ENCODE results near the gene RFX2.
"Not testable (repeated sequence)": the region's sequence is repeated elsewhere in the genome, so short reads cannot be mapped to it uniquely, and the experiment has no call there.

RFX2 gene

DNA sequence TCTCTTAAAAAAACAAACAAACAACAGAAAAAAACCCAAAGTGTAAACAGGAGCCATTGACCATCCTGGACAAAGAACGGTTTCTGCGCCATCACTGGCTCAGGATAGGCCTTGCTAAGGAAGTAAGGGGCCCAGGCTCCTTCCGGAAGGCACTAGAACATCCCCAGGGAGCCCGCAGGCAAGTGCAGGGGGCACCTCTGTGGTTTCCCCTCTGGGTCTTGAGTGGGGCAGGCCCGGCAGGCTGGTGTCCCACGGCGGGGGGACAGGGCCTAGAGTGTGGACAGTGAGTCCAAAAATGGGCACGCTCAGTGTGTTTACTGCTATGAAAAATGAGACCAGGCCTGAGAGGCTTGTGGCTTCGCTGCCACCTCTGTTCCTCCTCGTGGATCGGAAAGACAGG, 117.5 kb downstream of the RFX2 start:
- H3K27ac Mint-ChIP-seq: no peak overlapping the region
- intact Hi-C loops (cut with micrococcal nuclease): no loop called here
- H3K9me3 Mint-ChIP-seq: no peaks in the 10 kb centered on the region
- H3K27me3 Mint-ChIP-seq: no peaks in the 10 kb centered on the region
- peaks cover 42% of the 10 kb centered on the region for H3K36me3 Mint-ChIP-seq (ENCODE audit: low read depth)
- peaks cover 16% of the 10 kb centered on the region for H3K4me1 Mint-ChIP-seq (ENCODE audit: low read depth)
- H3K4me3 Mint-ChIP-seq: no peak overlapping the region

DNA sequence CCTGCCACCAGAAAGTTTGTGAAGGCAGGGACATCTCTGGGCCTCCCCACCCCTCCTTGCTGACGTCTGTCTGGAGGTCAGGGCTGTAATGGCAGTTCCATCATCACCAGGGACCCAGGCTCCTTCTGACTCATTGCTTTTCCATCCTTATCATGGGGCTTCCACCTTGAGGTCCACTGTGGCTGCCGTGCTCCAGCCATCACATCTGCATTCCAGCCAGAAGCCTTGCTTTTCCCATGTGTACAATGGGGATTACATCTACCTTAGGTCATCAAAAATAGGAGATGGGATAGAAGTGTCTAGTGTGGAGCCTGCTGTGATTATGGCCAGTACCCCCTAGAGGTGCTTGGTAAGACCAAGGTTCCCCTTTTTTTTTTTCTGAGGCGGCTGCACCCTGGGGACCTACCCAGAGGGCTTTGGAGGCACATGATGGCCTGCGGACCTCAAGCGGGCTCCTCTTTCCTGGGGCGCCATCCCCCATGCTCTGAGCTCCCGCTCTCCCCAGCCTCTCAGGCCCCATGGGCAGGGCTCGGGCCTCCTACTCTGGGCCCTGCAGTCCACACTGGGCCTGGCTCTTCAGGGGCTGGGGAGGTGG, 119.0 kb downstream of the RFX2 start:
- peaks cover 29% of the 10 kb centered on the region for H3K36me3 Mint-ChIP-seq (ENCODE audit: low read depth)
- no peaks in the 10 kb centered on the region for H3K27me3 Mint-ChIP-seq
- H3K9me3 Mint-ChIP-seq: no peaks in the 10 kb centered on the region
- H3K4me3 Mint-ChIP-seq: no peak overlapping the region
- H3K27ac Mint-ChIP-seq: no peak overlapping the region
- intact Hi-C loops (cut with micrococcal nuclease): no loop called here
- peaks cover 25% of the 10 kb centered on the region for H3K4me1 Mint-ChIP-seq (ENCODE audit: low read depth)

DNA sequence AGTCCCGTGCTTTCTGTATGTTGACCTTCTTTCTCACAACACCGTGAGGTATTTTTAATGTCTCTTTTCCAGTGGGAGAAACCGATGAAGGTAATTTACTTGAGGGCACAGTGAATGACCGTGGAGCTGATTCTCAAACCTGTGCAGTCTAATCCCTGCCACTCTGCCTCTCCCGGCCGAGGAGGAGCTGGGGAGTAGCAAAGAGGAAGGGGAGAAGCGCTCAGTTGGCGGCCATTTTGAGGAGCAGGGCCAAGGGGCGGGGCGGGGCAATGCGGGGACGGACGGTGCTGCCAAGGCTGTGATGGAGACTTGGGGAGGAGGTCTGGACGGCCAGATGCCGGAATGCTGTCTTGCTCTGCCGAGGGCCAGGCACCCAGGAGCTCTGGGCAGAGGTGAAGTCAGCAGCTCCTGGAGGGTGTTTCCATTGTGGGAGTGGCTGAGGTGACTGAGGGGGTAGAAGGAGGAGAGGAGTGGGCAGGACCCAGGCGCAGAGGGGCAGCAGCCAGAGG, 120.0 kb downstream of the RFX2 start:
- H3K27ac Mint-ChIP-seq: peak overlapping the region; percentile 52
- H3K4me3 Mint-ChIP-seq: peak overlapping the region; percentile 75
- intact Hi-C loops (cut with micrococcal nuclease): no loop called here
- no peaks in the 10 kb centered on the region for H3K27me3 Mint-ChIP-seq
- H3K9me3 Mint-ChIP-seq: no peaks in the 10 kb centered on the region
- H3K36me3 Mint-ChIP-seq (ENCODE audit: low read depth): peaks cover 19% of the 10 kb centered on the region
- peaks cover 25% of the 10 kb centered on the region for H3K4me1 Mint-ChIP-seq (ENCODE audit: low read depth)

DNA sequence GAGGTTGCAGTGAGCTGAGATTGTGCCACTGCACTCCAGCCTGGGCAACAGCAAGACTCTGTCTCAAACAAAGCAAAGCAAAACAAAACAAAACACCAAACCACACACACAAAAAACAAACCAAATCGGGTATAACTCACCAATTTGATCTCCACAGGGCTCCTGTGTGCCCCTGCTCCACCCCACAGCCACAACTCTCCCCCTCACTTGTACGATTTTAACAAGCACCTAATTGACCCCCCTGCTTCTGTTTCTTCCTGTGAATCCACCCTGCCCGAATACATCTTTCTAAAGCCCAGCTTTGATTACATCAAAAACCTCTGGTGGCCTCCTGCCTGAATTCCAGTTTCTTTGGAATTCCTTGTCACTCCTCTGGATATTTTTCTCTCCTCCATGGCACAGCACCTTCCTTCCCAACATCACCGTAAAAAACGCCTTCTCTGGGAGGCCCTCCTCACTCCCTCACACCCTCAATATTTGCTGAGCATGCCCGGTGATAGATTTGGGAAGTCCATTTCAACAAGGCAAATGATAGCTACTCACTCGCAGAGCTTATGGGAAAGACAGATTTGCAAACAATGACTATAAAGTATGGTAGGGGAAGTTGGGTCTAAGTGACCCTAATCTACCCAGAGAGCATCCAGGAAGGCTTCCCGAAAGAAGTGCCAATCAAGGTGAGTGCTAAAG, 120.8 kb downstream of the RFX2 start:
- no peaks in the 10 kb centered on the region for H3K27me3 Mint-ChIP-seq
- no peak overlapping the region for H3K27ac Mint-ChIP-seq
- intact Hi-C loops (cut with micrococcal nuclease): no loop called here
- H3K4me3 Mint-ChIP-seq: no peak overlapping the region
- peaks cover 26% of the 10 kb centered on the region for H3K4me1 Mint-ChIP-seq (ENCODE audit: low read depth)
- H3K9me3 Mint-ChIP-seq: no peaks in the 10 kb centered on the region
- H3K36me3 Mint-ChIP-seq (ENCODE audit: low read depth): peaks cover 12% of the 10 kb centered on the region

DNA sequence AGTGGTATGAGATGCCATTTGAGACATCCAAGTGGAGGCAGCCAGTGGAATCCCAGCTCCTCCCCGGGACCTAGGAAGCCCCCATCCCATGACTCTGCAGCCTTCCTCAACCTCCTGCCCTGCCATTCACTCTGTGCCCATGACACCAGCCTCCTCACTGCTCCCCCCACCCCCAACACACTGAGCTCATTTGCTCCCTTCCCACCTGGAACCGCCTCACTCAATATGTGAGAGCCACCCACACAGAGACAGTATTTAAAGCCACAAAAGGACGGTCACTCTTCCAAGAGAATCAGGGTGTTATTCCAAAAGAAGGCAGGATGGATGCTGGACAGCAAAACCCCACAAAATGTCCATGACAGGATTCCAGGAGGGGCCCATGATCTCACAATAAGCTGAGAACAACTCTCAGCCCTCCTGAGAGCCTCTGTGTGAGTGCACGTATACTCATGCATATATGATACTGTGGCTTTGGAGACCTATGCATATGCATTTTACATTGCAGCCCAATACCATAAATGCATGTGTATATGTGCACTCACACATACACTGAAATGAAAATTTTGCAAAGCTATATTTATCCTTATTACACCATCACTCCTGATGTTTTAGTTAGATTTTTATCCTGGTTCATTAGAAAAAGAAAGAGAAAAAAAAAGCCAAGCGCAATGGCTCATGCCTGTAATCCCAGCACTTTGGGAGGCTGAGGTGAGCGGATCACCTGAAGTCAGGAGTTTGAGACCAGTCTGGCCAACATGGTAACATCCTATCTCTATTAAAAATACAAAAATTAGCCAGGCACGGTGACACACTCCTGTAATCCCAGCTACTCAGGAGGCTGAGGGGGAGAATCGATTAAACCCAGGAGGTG, 121.5 kb downstream of the RFX2 start:
- H3K4me1 Mint-ChIP-seq (ENCODE audit: low read depth): peaks cover 31% of the 10 kb centered on the region
- no peak overlapping the region for H3K27ac Mint-ChIP-seq
- intact Hi-C loops (cut with micrococcal nuclease): no loop called here

DNA sequence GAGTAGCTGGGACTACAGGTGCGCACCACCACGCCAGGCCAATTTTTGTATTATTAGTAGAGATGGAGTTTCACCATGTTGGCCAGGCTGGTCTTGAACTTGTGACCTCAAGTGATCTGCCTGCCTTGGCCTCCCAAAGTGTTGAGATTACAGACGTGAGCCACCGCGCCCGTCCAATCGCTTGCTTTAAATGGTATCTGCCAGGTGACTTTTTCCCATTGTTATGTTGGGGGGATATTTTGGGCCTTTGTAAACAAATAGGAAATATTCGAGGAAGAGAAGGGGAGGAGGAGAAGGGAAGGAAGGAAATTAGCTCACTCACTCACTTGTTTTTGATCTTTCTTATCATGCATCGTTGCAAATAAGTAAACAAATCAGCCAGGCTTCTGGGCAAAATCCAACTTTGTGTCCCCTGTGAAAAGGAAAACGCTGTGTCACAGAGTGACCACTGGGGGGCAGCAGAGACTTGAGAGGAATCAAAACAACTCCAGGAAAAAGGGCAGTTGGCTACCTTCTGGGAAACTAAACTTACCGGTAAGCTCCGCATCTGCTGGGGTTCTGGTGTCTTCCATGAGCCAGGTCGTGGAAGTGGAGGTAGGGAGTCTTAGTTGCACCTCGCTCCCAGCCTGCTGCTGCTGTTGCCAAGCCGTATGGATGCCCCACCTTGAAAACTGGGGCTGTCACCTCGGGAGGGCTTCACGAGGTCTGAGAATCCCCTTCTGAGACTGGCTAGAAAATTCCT, 123.1 kb downstream of the RFX2 start:
- H3K27me3 Mint-ChIP-seq: no peaks in the 10 kb centered on the region
- peak overlapping the region; percentile 68 for H3K27ac Mint-ChIP-seq
- peaks cover 31% of the 10 kb centered on the region for H3K4me1 Mint-ChIP-seq (ENCODE audit: low read depth)
- H3K9me3 Mint-ChIP-seq: no peaks in the 10 kb centered on the region
- intact Hi-C loops (cut with micrococcal nuclease): loop anchor here (2.0 kb wide), 1 partner anchor 36 kb away; no protein-coding TSS in a partner anchor
- no peaks in the 10 kb centered on the region for H3K36me3 Mint-ChIP-seq (ENCODE audit: low read depth)
- H3K4me3 Mint-ChIP-seq: peak overlapping the region; percentile 75

More for the DNA sequence above, 121.5 kb downstream of the RFX2 start:
- H3K9me3 Mint-ChIP-seq: no peaks in the 10 kb centered on the region
- no peaks in the 10 kb centered on the region for H3K27me3 Mint-ChIP-seq
- no peak overlapping the region for H3K4me3 Mint-ChIP-seq
- H3K36me3 Mint-ChIP-seq (ENCODE audit: low read depth): peaks cover 5% of the 10 kb centered on the region

DNA sequence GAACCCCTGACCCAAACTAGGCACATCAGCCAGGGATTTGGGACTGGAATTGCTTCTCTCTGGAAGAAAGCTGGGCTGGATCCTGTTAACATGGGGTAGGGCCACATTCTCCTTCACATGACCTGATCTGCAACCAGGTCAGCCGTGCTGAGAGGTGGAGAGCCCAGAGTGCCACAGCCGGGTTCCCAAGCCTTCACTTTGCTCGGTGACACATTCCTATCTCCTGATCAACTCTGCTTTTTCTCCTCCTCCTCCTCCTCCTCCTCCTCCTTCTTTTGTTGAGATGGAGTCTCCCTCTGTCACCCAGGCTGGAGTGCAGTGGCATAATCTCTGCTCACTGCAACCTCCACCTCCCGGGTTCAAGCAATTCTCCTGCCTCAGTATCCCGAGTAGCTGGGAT, 124.5 kb downstream of the RFX2 start:
- H3K36me3 Mint-ChIP-seq (ENCODE audit: low read depth); H3K27ac Mint-ChIP-seq; H3K9me3 Mint-ChIP-seq; H3K4me3 Mint-ChIP-seq; H3K27me3 Mint-ChIP-seq: not testable (repeated sequence)
- H3K4me1 Mint-ChIP-seq (ENCODE audit: low read depth): peaks cover 31% of the 10 kb centered on the region
- intact Hi-C loops (cut with micrococcal nuclease): loop anchor here (2.0 kb wide), 1 partner anchor 37 kb away; no protein-coding TSS in a partner anchor

DNA sequence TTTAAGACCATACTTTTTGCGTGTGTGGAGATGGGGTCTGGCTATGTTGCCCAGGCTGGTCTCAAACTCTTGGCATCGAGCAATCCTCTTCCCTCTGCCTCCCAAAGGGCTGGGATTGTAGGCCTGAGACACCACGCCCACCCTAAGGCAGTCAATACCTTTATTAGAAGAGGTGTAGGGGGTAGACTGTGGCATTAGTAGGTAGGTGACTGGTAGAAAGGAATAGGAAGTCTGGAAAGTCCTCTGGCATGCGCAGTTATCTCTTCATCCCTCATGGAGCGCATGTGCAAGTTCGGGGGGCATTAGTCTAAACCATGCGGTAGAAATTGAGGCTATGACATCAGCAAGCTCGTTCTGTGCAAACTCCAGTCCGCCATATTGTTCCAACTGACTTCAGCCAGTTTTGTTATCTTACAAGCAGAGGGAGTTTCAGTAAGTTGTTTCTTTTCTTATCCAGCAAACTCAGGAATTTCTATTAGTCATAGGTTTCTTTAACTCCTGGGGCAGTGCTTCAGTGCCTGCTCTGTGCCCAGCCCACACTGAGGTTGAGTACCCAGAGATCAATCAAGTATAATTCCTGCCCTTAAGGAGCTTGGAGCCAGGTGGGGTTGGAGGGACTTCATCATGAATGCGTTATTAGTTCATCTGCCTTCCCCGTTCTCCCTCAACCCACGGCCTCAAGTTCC, 125.1 kb downstream of the RFX2 start:
- H3K4me1 Mint-ChIP-seq (ENCODE audit: low read depth): peaks cover 26% of the 10 kb centered on the region
- H3K27me3 Mint-ChIP-seq: no peaks in the 10 kb centered on the region
- H3K4me3 Mint-ChIP-seq: no peak overlapping the region
- H3K9me3 Mint-ChIP-seq: no peaks in the 10 kb centered on the region
- H3K27ac Mint-ChIP-seq: no peak overlapping the region
- no peaks in the 10 kb centered on the region for H3K36me3 Mint-ChIP-seq (ENCODE audit: low read depth)
- intact Hi-C loops (cut with micrococcal nuclease): no loop called here

DNA sequence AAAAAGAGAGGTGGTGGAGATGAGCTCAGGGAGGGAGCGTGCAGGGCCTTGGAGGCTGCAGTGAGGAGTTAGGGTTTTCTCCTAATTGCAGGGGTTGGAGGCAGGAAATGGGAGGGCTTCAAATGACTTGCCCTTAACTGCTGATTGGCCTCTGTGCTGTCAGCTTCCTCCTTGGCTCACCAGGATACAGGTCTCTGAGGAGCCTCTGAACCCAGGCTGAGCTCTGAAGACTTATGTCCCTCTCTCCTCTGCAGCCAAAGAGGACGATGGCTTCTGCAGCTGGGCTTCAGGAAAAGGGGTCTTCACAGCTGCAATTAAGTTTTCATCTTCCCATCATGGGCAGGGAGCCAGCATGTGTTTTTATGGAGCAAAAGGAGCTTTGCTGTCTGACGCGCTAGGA, 125.7 kb downstream of the RFX2 start:
- H3K27ac Mint-ChIP-seq: no peak overlapping the region
- no peaks in the 10 kb centered on the region for H3K36me3 Mint-ChIP-seq (ENCODE audit: low read depth)
- intact Hi-C loops (cut with micrococcal nuclease): no loop called here
- H3K27me3 Mint-ChIP-seq: no peaks in the 10 kb centered on the region
- H3K4me3 Mint-ChIP-seq: no peak overlapping the region
- peaks cover 28% of the 10 kb centered on the region for H3K4me1 Mint-ChIP-seq (ENCODE audit: low read depth)
- no peaks in the 10 kb centered on the region for H3K9me3 Mint-ChIP-seq

DNA sequence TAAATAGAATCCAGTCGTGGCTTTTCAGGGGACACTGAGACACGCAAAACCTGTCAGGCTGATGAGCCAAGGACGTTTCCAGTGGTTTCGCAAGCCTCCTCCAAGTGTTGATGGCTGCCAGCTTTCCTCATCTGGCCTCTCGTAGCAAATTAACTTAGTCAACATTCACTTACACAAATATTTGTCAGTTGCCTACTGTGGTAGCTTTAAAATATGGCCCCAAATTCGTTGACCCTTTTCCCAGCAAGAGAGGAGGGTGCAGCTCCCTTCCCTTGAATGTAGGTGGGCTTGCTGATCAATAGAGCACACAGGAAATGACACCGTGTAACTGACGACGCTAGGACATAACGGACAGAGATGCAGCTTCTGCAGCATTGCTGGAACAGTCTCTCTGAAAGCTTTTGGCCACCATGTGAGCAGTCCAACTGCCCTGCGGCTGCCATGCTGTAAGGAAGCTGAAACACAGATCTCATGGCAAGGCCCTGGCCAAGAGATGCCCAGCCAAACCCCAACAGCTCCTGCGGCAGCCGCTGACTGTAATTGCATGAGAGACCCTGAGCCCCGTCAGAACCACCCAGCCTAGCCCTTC, 126.8 kb downstream of the RFX2 start:
- intact Hi-C loops (cut with micrococcal nuclease): no loop called here
- H3K27me3 Mint-ChIP-seq: no peaks in the 10 kb centered on the region
- H3K4me1 Mint-ChIP-seq (ENCODE audit: low read depth): peaks cover 34% of the 10 kb centered on the region
- H3K4me3 Mint-ChIP-seq: no peak overlapping the region
- peaks cover under 1% of the 10 kb centered on the region for H3K36me3 Mint-ChIP-seq (ENCODE audit: low read depth)
- no peaks in the 10 kb centered on the region for H3K9me3 Mint-ChIP-seq
- no peak overlapping the region for H3K27ac Mint-ChIP-seq

DNA sequence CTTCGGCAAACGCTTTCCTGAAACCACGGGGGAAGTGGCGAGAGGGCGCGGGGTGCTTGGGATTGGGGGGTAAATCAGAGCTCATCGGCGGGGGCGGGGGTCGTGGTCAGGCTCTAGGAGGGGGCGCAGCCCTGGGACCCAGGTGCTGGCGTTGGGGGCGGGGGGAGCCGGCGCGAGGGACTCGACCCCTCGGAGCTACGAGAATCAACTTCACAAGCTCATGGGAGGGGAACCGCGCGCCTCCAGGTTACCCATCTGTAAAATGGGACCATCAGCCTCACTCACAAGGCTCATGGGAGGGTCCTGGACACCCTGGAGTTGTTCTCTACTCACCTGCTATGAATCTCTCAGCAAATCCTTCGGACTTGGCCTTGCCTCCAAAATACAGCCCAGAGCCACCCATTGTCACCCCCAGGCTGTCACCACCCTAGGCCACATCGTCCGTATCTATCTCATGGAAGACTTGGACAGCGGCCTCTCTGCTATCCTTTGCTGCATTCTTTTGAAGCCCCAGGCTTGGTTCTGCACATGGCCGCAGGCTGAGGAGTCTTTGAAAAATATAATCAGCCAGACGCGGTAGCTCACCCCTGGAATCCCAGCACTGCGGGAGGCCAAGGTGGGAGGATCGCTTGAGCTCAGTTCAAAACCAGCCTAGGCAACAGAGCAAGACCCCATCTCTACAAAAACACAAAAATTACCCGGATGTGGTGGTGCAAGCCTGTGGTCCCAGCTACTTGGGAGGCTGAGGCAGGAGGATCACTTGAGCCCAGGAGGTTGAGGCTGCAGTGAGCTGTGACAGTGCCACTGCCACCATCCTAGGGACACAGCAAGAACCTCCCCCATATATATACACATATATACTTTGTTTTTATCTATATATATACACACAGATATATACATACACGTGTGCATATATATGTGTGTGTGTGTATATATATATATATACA, 131.4 kb downstream of the RFX2 start:
- Mint-ChIP-seq H3K4me1 (ENCODE audit: low read depth) (peaks cover 53% of the 10 kb centered on the region), H3K36me3 (ENCODE audit: low read depth) (peaks cover 47% of the 10 kb centered on the region), H3K27me3 (no peaks in the 10 kb centered on the region), H3K4me3 (peak overlapping the region; percentile 82), H3K9me3 (no peaks in the 10 kb centered on the region), H3K27ac (peak overlapping the region; percentile 86)
- intact Hi-C loops (cut with micrococcal nuclease): loop anchor here (1.0 kb wide), 1 partner anchor 76 kb away; the partner anchor contains the start of gene NDUFA11

Measured in dendritic cell treated with granulocyte-macrophage colony-stimulating factor and Interleukin-4, amounts not matched to agents 40 ng/mL and 50 ng/mL, for 4 days (primary cell).